Measurements from ENCODE around the gene KIAA0930.

The KIAA0930 gene

GRCh38 chr22:45212992-45213751 lies 27.5 kb downstream of the KIAA0930 start:
- DNase-seq, result no peak

GRCh38 chr22:45212306-45212709 lies 28.4 kb downstream of the KIAA0930 start:
- DNase-seq, result no peak

GRCh38 chr22:45211848-45212247 lies 28.8 kb downstream of the KIAA0930 start:
- DNase-seq, result no peak

- DNase-seq, result no peak
These were observed 29.3 kb downstream of the KIAA0930 start for GRCh38 chr22:45211435-45211834.

GRCh38 chr22:45210991-45211390 lies 29.7 kb downstream of the KIAA0930 start:
- no peak for DNase-seq

- no peak for DNase-seq
These were observed 30.1 kb downstream of the KIAA0930 start for GRCh38 chr22:45210577-45210976.

GRCh38 chr22:45210174-45210573 lies 30.5 kb downstream of the KIAA0930 start:
- no peak for DNase-seq

GRCh38 chr22:45208993-45209838 lies 31.5 kb downstream of the KIAA0930 start:
- DNase-seq, result no peak

- DNase-seq, result no peak
These were observed 32.0 kb downstream of the KIAA0930 start for GRCh38 chr22:45208696-45208992.

GRCh38 chr22:45207981-45208664 lies 32.6 kb downstream of the KIAA0930 start:
- DNase-seq, result no peak

GRCh38 chr22:45207533-45207932 lies 33.2 kb downstream of the KIAA0930 start:
- no peak for DNase-seq

GRCh38 chr22:45206233-45206632 lies 34.5 kb downstream of the KIAA0930 start:
- DNase-seq, result no peak

- no peak for DNase-seq
These were observed 35.3 kb downstream of the KIAA0930 start for GRCh38 chr22:45205276-45205925.

- no peak for DNase-seq
These were observed 35.9 kb downstream of the KIAA0930 start for GRCh38 chr22:45204819-45205218.

GRCh38 chr22:45204241-45204640 lies 36.5 kb downstream of the KIAA0930 start:
- no peak for DNase-seq

- no peak for DNase-seq
These were observed 37.3 kb downstream of the KIAA0930 start for GRCh38 chr22:45203150-45203951.

GRCh38 chr22:45202333-45203149 lies 38.2 kb downstream of the KIAA0930 start:
- DNase-seq, result no peak

- DNase-seq, result no peak
These were observed 38.9 kb downstream of the KIAA0930 start for GRCh38 chr22:45201678-45202332.

- no peak for DNase-seq
These were observed 39.7 kb downstream of the KIAA0930 start for GRCh38 chr22:45200860-45201511.

GRCh38 chr22:45200230-45200629 lies 40.5 kb downstream of the KIAA0930 start:
- no peak for DNase-seq
